Suprapubic skin (tissue), 4 donors: Measurements from ENCODE around the gene ZNF362.

Experiments
- CTCF ChIP-seq, 2 donors: fragments of 200-600 bp in 1 of 2; fragments of 450-650 bp in 1 of 2; sonication (generic) in 1 of 2; IDR thresholded peaks; one replicate each; pipeline ENCODE4 v1.5.1; 2016 to 2019; ENCODE audit warnings: antibody characterized with exemption in 2 of 2, mild to moderate bottlenecking in 1 of 2, moderate library complexity in 1 of 2
- EP300 ChIP-seq: sonication (generic); formaldehyde crosslinking; IDR thresholded peaks from one replicate; pipeline ENCODE4 v1.6.1; 2017; ENCODE audit warnings: antibody characterized with exemption
- POLR2A ChIP-seq, 2 donors: fragments of 450-650 bp; IDR thresholded peaks; one replicate each; pipeline ENCODE4 v1.6.1; 2017; ENCODE audit warnings: antibody characterized with exemption in 2 of 2, mild to moderate bottlenecking in 2 of 2, moderate library complexity in 2 of 2
- POLR2AphosphoS5 ChIP-seq, 3 donors: sonication (generic); formaldehyde crosslinking; IDR thresholded peaks; one replicate each; pipeline ENCODE4 v1.6.1; 2017; ENCODE audit warnings: antibody characterized with exemption in 3 of 3

- TF ChIP-seq POLR2A (IDR thresholded peaks at IDR 0.05) (no peak), EP300 (no peak), POLR2AphosphoS5 (IDR thresholded peaks at IDR 0.05) (no peak), CTCF (IDR thresholded peaks at IDR 0.05) (no peak)
Observed at GRCh38 chr1:33256471-33257206, at the start of gene ZNF362.
